GM12878 (cell line): Measurements from ENCODE around the gene SETD6. TPM values are rescaled to one million over a fixed set of nuclear protein-coding genes. Genes with fewer than 3 reads are reported as not detected.

Source experiments
- BHLHE40 ChIP-seq, 2 experiments: fragments of 450-650 bp in 1 of 2; IDR thresholded peaks; 2 replicates each; pipeline ENCODE4 v1.6.1; 2011 to 2017; ENCODE audit warnings: low read depth in 2 of 2, borderline replicate concordance in 1 of 2, improper control_type of control experiment in 1 of 2, low read length in 1 of 2, mild to moderate bottlenecking in 1 of 2
- DPF2 ChIP-seq: fragments of 450-650 bp; IDR thresholded peaks from 2 replicates; pipeline ENCODE4 v1.6.1; 2017; ENCODE audit warnings: mild to moderate bottlenecking
- FOXK2 ChIP-seq: fragments of 450-650 bp; IDR thresholded peaks from 2 replicates; pipeline ENCODE4 v1.6.1; 2017; ENCODE audit warnings: mild to moderate bottlenecking, moderate library complexity
- HDGF ChIP-seq: fragments of 450-650 bp; IDR thresholded peaks from 2 replicates; pipeline ENCODE4 v1.6.1; 2016; ENCODE audit warnings: antibody characterized with exemption
- KAT2A ChIP-seq: conservative IDR thresholded peaks from 2 replicates; pipeline ENCODE4 v1.6.1; 2011; ENCODE audit warnings: low read depth, low read length; ENCODE audit not compliant: control insufficient read depth
- MYB ChIP-seq: fragments of 150-350 bp; IDR thresholded peaks from 2 replicates; pipeline ENCODE4 v1.6.1; 2014; ENCODE audit warnings: mild to moderate bottlenecking, low read depth, low read length, borderline replicate concordance
- NFYA ChIP-seq: IDR thresholded peaks from 2 replicates; pipeline ENCODE4 v1.6.1; 2011; ENCODE audit warnings: low read depth, mild to moderate bottlenecking, low read length, improper control_type of control experiment, borderline replicate concordance
- NR2C2 ChIP-seq: IDR thresholded peaks from 2 replicates; pipeline ENCODE4 v1.6.1; 2011; ENCODE audit warnings: borderline replicate concordance, low read depth; ENCODE audit not compliant: control insufficient read depth, insufficient read length
- POLR2AphosphoS5 ChIP-seq: IDR thresholded peaks from 2 replicates; pipeline ENCODE4 v1.6.1; 2011; ENCODE audit warnings: mild to moderate bottlenecking, low read length, inconsistent platforms
- RBBP5 ChIP-seq: fragments of 200-600 bp; sonication (generic); conservative IDR thresholded peaks from 2 replicates; pipeline ENCODE4 v1.6.1; 2016
- SIX5 ChIP-seq: IDR thresholded peaks from 2 replicates; pipeline ENCODE4 v1.6.1; 2011; ENCODE audit warnings: mild to moderate bottlenecking, low read depth, low read length, moderate library complexity; ENCODE audit not compliant: severe bottlenecking
- SMAD1 ChIP-seq: fragments of 450-650 bp; IDR thresholded peaks from 2 replicates; pipeline ENCODE4 v1.6.1; 2018; ENCODE audit warnings: mild to moderate bottlenecking, low read depth; ENCODE audit not compliant: partially characterized antibody
- YY1 ChIP-seq: IDR thresholded peaks from 2 replicates; pipeline ENCODE4 v1.6.1; 2011; ENCODE audit warnings: low read depth, mild to moderate bottlenecking, low read length
- ZBED1 ChIP-seq: IDR thresholded peaks from 2 replicates; pipeline ENCODE4 v1.6.1; 2016; ENCODE audit warnings: borderline replicate concordance
- polyA plus RNA-seq, 11 experiments: library from polyadenylated mRNA; depleted of rRNA in 4 of 11; unstranded in 6 of 11; stranded (reverse) in 5 of 11; fragments of >200 nt; fragmentation: Nextera tagmentation in 4 of 11; fragmentation: Illumina TruSeq in 1 of 11; extraction: Ambion mirVana in 4 of 11; extraction: Trizol in 1 of 11; gene quantifications; 1 replicate in 1 of 11; 2 replicates in 10 of 11; pipeline versions ENCODE4 v1.2.1 to v1.2.3, GENCODE V29; 2011 to 2016; ENCODE audit warnings: inconsistent platforms in 2 of 11, missing spikeins in 2 of 11, low read depth in 1 of 11
- total RNA-seq, 4 experiments: library from RNA; depleted of rRNA in 3 of 4; stranded (reverse); fragments of >200 nt in 3 of 4; fragmentation: Illumina TruSeq in 1 of 4; extraction: Trizol in 1 of 4; gene quantifications; 2 replicates each; pipeline versions ENCODE4 v1.2.1 to v1.2.3, GENCODE V29; 2013 to 2021
- TF ChIP-seq, protein P1 (sequence below), 3 experiments: IDR thresholded peaks in 2 of 3; conservative IDR thresholded peaks in 1 of 3; 2 replicates each; pipeline ENCODE4 v1.5.1; 2011; ENCODE audit warnings: low read depth in 3 of 3, low read length in 3 of 3, mild to moderate bottlenecking in 3 of 3, control low read depth in 2 of 3, moderate library complexity in 2 of 3, inconsistent platforms in 1 of 3, mixed read lengths in 1 of 3; ENCODE audit not compliant: control insufficient read depth in 2 of 3, insufficient read depth in 1 of 3; ENCODE audit errors: extremely low read depth in 1 of 3
- TF ChIP-seq, protein P2 (sequence below): IDR thresholded peaks from 2 replicates; pipeline ENCODE4 v1.6.1; 2011; ENCODE audit warnings: low read depth, low read length, improper control_type of control experiment, borderline replicate concordance
- TF ChIP-seq, protein P3 (sequence below): IDR thresholded peaks from 2 replicates; pipeline ENCODE4 v1.6.1; 2012; ENCODE audit warnings: improper control_type of control experiment, low read depth, low read length; ENCODE audit not compliant: insufficient replicate concordance

SETD6 gene
- total and polyA plus RNA-seq, 10 of the 15 experiments (the other 5 are each of a cell fraction or from before 2014, with no cell fraction given), result 8.2 to 23.8 (median 16.2) TPM

DNA sequence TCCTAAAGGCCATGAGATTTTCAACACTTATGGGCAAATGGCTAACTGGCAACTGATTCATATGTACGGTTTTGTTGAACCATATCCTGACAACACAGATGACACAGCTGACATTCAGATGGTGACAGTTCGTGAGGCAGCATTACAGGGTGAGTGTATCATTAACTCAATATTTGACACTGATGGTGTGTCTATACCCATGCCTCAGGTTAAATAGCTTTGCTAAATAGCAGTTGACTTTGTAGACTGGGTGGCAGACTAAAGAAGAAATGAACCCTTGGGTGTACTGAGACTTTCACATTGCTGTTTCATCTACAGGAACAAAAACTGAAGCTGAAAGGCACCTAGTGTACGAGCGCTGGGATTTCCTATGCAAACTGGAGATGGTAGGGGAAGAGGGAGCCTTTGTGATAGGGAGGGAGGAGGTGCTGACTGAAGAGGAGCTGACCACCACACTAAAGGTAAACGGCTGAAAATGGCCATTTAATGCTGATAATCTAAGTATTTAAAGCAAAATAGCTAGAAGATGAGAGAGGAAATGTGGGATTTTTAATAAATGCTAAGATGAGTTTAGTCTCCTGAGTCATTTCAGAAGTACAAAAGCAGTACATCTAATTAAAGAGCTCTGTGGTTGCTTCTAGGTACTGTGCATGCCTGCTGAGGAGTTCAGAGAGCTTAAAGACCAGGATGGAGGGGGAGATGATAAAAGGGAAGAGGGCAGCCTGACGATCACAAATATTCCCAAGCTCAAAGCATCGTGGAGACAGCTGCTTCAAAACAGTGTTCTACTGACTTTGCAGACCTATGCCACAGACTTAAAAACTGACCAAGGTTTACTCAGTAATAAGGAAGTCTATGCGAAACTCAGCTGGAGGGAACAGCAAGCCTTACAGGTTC lies 3.0 kb downstream of the SETD6 start (continued):
- TF ChIP-seq, protein P1, sequence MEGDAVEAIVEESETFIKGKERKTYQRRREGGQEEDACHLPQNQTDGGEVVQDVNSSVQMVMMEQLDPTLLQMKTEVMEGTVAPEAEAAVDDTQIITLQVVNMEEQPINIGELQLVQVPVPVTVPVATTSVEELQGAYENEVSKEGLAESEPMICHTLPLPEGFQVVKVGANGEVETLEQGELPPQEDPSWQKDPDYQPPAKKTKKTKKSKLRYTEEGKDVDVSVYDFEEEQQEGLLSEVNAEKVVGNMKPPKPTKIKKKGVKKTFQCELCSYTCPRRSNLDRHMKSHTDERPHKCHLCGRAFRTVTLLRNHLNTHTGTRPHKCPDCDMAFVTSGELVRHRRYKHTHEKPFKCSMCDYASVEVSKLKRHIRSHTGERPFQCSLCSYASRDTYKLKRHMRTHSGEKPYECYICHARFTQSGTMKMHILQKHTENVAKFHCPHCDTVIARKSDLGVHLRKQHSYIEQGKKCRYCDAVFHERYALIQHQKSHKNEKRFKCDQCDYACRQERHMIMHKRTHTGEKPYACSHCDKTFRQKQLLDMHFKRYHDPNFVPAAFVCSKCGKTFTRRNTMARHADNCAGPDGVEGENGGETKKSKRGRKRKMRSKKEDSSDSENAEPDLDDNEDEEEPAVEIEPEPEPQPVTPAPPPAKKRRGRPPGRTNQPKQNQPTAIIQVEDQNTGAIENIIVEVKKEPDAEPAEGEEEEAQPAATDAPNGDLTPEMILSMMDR (IDR thresholded peaks at IDR 0.05 in 2 of 3, conservative IDR thresholded peaks at IDR 0.05 in 1 of 3; ENCODE audit: control insufficient read depth in 2 of 3, extremely low read depth in 1 of 3, insufficient read depth in 1 of 3, low read depth in 3 of 3, low read length in 3 of 3), result no peak
- peak; percentile 45; the same call in 1 of the 2 replicates for TF ChIP-seq POLR2AphosphoS5
- TF ChIP-seq, protein P2, sequence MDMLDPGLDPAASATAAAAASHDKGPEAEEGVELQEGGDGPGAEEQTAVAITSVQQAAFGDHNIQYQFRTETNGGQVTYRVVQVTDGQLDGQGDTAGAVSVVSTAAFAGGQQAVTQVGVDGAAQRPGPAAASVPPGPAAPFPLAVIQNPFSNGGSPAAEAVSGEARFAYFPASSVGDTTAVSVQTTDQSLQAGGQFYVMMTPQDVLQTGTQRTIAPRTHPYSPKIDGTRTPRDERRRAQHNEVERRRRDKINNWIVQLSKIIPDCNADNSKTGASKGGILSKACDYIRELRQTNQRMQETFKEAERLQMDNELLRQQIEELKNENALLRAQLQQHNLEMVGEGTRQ, result no peak
- TF ChIP-seq YY1, result 0 out of 2 replicates have a peak, but pooled peaks have one; percentile 6
- no peak for TF ChIP-seq NR2C2
- TF ChIP-seq KAT2A, result no peak
- no peak for TF ChIP-seq SIX5
- TF ChIP-seq DPF2, result 0 out of 2 replicates have a peak, but pooled peaks have one; percentile 49
- no peak for TF ChIP-seq RBBP5
- TF ChIP-seq BHLHE40 (IDR thresholded peaks at IDR 0.05; ENCODE audit: borderline replicate concordance in 1 of 2, low read depth in 2 of 2, low read length in 1 of 2), result no peak
- no peak for TF ChIP-seq HDGF
- no peak for TF ChIP-seq FOXK2
- no peak for TF ChIP-seq NFYA
- TF ChIP-seq, protein P3, sequence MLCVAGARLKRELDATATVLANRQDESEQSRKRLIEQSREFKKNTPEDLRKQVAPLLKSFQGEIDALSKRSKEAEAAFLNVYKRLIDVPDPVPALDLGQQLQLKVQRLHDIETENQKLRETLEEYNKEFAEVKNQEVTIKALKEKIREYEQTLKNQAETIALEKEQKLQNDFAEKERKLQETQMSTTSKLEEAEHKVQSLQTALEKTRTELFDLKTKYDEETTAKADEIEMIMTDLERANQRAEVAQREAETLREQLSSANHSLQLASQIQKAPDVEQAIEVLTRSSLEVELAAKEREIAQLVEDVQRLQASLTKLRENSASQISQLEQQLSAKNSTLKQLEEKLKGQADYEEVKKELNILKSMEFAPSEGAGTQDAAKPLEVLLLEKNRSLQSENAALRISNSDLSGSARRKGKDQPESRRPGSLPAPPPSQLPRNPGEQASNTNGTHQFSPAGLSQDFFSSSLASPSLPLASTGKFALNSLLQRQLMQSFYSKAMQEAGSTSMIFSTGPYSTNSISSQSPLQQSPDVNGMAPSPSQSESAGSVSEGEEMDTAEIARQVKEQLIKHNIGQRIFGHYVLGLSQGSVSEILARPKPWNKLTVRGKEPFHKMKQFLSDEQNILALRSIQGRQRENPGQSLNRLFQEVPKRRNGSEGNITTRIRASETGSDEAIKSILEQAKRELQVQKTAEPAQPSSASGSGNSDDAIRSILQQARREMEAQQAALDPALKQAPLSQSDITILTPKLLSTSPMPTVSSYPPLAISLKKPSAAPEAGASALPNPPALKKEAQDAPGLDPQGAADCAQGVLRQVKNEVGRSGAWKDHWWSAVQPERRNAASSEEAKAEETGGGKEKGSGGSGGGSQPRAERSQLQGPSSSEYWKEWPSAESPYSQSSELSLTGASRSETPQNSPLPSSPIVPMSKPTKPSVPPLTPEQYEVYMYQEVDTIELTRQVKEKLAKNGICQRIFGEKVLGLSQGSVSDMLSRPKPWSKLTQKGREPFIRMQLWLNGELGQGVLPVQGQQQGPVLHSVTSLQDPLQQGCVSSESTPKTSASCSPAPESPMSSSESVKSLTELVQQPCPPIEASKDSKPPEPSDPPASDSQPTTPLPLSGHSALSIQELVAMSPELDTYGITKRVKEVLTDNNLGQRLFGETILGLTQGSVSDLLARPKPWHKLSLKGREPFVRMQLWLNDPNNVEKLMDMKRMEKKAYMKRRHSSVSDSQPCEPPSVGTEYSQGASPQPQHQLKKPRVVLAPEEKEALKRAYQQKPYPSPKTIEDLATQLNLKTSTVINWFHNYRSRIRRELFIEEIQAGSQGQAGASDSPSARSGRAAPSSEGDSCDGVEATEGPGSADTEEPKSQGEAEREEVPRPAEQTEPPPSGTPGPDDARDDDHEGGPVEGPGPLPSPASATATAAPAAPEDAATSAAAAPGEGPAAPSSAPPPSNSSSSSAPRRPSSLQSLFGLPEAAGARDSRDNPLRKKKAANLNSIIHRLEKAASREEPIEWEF, result no peak
- TF ChIP-seq MYB, result no peak
- TF ChIP-seq SMAD1, result no peak
- peak; percentile 30; the same call in 1 of the 2 replicates for TF ChIP-seq ZBED1
